SH-SY5Y (cell line): ENCODE data around the gene FGF6.

Experiments used
- GATA2 ChIP-seq: IDR thresholded peaks from 2 replicates; pipeline ENCODE4 v1.6.1; 2011; ENCODE audit warnings: mild to moderate bottlenecking, low read depth, low read length
- GATA3 ChIP-seq: IDR thresholded peaks from 2 replicates; pipeline ENCODE4 v1.6.1; 2011; ENCODE audit warnings: low read depth, mild to moderate bottlenecking, low read length, moderate library complexity

DNA sequence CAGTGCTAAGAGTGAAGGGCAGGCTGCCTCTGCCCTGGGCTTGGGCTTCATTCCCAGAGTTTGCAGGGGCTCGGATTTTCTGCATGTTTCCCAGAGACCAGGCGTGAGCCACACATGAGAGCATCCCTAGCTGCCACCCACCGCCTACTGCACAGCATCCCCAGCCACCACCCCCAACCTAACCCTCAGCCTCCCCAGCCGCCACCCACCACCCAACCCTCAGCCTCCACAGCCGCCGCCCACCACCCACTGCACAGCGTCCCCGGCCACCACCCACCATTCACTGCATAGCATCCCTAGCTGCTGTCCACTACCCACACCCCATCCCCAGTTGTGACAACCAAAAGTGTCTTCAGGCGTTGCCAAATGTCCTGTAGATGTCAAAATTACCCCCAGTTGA lies 22.6 kb downstream of the FGF6 start:
- TF ChIP-seq GATA3 (no peak), GATA2 (no peak)
